ENCODE results near the gene ABCE1.

Gene ABCE1

DNA sequence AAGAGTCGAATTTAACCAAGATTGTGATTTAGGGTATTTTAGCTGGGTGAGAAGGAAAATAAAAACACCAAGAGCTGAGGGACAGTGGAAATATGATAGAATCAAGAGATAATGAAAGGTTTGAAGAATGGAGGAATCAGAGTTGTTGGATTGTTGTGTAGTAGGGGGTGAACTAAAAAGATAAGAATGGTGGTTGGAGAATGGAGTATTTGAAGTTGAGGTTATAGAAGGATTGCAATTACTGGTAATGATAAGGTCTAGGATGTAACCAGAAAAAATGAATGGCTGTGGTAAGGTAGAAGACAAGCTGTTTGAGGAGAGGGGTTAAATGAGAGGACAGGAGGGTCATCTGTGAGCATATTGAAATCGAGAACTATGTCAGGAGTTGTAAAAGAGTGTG, 4.5 kb downstream of the ABCE1 start:
- Histone ChIP-seq H4K91ac (ENCODE audit: low read depth, low read length, poor library complexity) (no peak overlapping the region), H3K23ac (ENCODE audit: low read depth, low read length, poor library complexity) (no peak overlapping the region), H2BK120ac (ENCODE audit: low read depth, low read length) (no peak overlapping the region), H3K14ac (ENCODE audit: low read length) (no peak overlapping the region), H2AFZ (ENCODE audit: low read length) (no peak overlapping the region), H3K79me1 (ENCODE audit: low read depth, low read length) (no peaks in the 10 kb centered on the region), H3K27me3 (ENCODE audit: control insufficient read depth in 3 of 3, insufficient read depth in 3 of 3, low read depth in 1 of 3, low read length in 3 of 3) (no peaks in the 10 kb centered on the region), H2BK5ac (ENCODE audit: low read length) (no peak overlapping the region), H2BK15ac (ENCODE audit: low read length) (no peak overlapping the region), H3K4me3 (ENCODE audit: low read length in 2 of 2) (no peak overlapping the region), H3K9ac (ENCODE audit: low read depth, low read length, poor library complexity) (no peak overlapping the region), H3K36me3 (replicated peaks in 1 of 2; ENCODE audit: control insufficient read depth in 2 of 2, insufficient read depth in 2 of 2, low read length in 2 of 2) (peaks cover 2 to 76% of the 10 kb centered on the region in 2 donors), H3K18ac (ENCODE audit: low read length) (no peak overlapping the region), H2BK12ac (ENCODE audit: low read length) (no peak overlapping the region), H3K27ac (replicated peaks; ENCODE audit: low read length) (no peak overlapping the region), H4K8ac (ENCODE audit: low read depth, low read length) (no peak overlapping the region), H2AK5ac (ENCODE audit: low read depth, low read length) (no peak overlapping the region), H3K4me2 (ENCODE audit: insufficient read depth, low read length, poor library complexity, severe bottlenecking) (no peak overlapping the region), H3K9me3 (replicated peaks in 1 of 2; ENCODE audit: control insufficient read depth in 2 of 2, insufficient read depth in 1 of 2, low read depth in 1 of 2, low read length in 2 of 2) (no peaks in the 10 kb centered on the region), H3K4ac (ENCODE audit: low read length) (no peak overlapping the region), H3K4me1 (ENCODE audit: control insufficient read depth in 2 of 2, insufficient read depth in 1 of 2, low read depth in 1 of 2, low read length in 2 of 2) (no peaks in the 10 kb centered on the region)
- WGBS, 2 donors (ENCODE audit: extremely low coverage in 2 of 2, insufficient read length in 2 of 2, insufficient replicate concordance in 1 of 2): no CpG with 5 or more reads among the region's 2 CpGs
- no peak for DNase-seq (ENCODE audit: low spot score)

DNA sequence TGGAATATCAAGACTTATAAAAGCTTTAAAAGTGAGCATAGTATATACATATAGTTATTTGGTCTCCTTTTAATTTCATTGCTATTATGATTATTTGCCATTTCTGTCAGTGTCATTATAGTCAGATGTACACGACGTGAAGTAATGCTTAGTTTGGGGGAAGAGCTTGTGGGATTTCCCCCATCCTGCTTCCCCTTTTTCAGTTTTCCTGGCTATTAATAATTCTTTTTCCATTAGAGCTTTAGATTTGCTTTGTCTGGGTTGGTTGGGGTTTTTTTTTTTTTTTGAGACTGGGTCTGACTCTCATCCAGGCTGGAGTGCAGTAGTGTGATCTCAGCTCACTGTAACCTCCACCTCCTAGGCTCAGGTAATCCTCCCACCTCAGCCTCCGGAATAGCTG, 5.4 kb downstream of the ABCE1 start:
- no peak overlapping the region for H3K23ac ChIP-seq (ENCODE audit: low read depth, low read length, poor library complexity)
- no peaks in the 10 kb centered on the region for H3K4me1 ChIP-seq (ENCODE audit: control insufficient read depth in 2 of 2, insufficient read depth in 1 of 2, low read depth in 1 of 2, low read length in 2 of 2)
- H3K9ac ChIP-seq (ENCODE audit: low read depth, low read length, poor library complexity): no peak overlapping the region
- H3K27ac ChIP-seq (replicated peaks; ENCODE audit: low read length): no peak overlapping the region
- H3K4me2 ChIP-seq (ENCODE audit: insufficient read depth, low read length, poor library complexity, severe bottlenecking): no peak overlapping the region
- H3K79me1 ChIP-seq (ENCODE audit: low read depth, low read length): no peaks in the 10 kb centered on the region
- no peaks in the 10 kb centered on the region for H3K9me3 ChIP-seq (replicated peaks in 1 of 2; ENCODE audit: control insufficient read depth in 2 of 2, insufficient read depth in 1 of 2, low read depth in 1 of 2, low read length in 2 of 2)
- H2BK12ac ChIP-seq (ENCODE audit: low read length): no peak overlapping the region
- no peak overlapping the region for H2AFZ ChIP-seq (ENCODE audit: low read length)
- no peak for DNase-seq (ENCODE audit: low spot score)
- no peak overlapping the region for H3K4ac ChIP-seq (ENCODE audit: low read length)
- no peaks in the 10 kb centered on the region for H3K27me3 ChIP-seq (ENCODE audit: control insufficient read depth in 3 of 3, insufficient read depth in 3 of 3, low read depth in 1 of 3, low read length in 3 of 3)
- H4K8ac ChIP-seq (ENCODE audit: low read depth, low read length): no peak overlapping the region
- no peak overlapping the region for H4K91ac ChIP-seq (ENCODE audit: low read depth, low read length, poor library complexity)
- H2BK120ac ChIP-seq (ENCODE audit: low read depth, low read length): no peak overlapping the region
- H3K4me3 ChIP-seq (ENCODE audit: low read length in 2 of 2): no peak overlapping the region
- no CpG with 5 or more reads among the region's 3 CpGs for WGBS, 2 donors (ENCODE audit: extremely low coverage in 2 of 2, insufficient read length in 2 of 2, insufficient replicate concordance in 1 of 2)
- no peak overlapping the region for H2AK5ac ChIP-seq (ENCODE audit: low read depth, low read length)
- H3K14ac ChIP-seq (ENCODE audit: low read length): no peak overlapping the region
- H2BK15ac ChIP-seq (ENCODE audit: low read length): no peak overlapping the region
- no peak overlapping the region for H3K18ac ChIP-seq (ENCODE audit: low read length)
- no peak overlapping the region for H2BK5ac ChIP-seq (ENCODE audit: low read length)
- peaks cover 2 to 85% of the 10 kb centered on the region in 2 donors for H3K36me3 ChIP-seq (replicated peaks in 1 of 2; ENCODE audit: control insufficient read depth in 2 of 2, insufficient read depth in 2 of 2, low read length in 2 of 2)

DNA sequence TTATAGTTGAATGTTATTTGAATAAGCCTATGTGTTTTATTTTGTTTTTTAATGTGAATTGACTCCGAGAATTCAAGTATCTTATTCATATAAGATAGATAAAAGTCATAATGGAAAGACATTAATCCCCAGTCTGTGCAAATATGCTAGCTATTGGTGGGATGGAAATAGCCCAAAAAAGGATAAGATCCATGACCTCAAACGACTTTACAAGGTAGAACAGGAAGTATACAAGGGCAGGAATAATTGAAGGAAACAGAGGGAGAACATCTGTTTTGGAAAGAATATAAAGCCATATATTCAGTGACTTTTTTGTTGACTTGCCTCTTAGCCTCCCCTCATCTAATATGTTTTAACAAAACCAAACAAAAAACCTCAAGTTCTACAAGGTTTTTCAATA, 9.0 kb downstream of the ABCE1 start:
- Histone ChIP-seq H2BK15ac (ENCODE audit: low read length) (no peak overlapping the region), H3K79me1 (ENCODE audit: low read depth, low read length) (no peaks in the 10 kb centered on the region), H4K8ac (ENCODE audit: low read depth, low read length) (no peak overlapping the region), H3K9me3 (replicated peaks in 1 of 2; ENCODE audit: control insufficient read depth in 2 of 2, insufficient read depth in 1 of 2, low read depth in 1 of 2, low read length in 2 of 2) (no peaks in the 10 kb centered on the region), H3K4ac (ENCODE audit: low read length) (no peak overlapping the region), H4K91ac (ENCODE audit: low read depth, low read length, poor library complexity) (no peak overlapping the region), H3K18ac (ENCODE audit: low read length) (no peak overlapping the region), H3K36me3 (replicated peaks in 1 of 2; ENCODE audit: control insufficient read depth in 2 of 2, insufficient read depth in 2 of 2, low read length in 2 of 2) (peaks cover 6 to 98% of the 10 kb centered on the region in 2 donors), H2AFZ (ENCODE audit: low read length) (no peak overlapping the region), H3K27ac (replicated peaks; ENCODE audit: low read length) (no peak overlapping the region), H3K27me3 (ENCODE audit: control insufficient read depth in 3 of 3, insufficient read depth in 3 of 3, low read depth in 1 of 3, low read length in 3 of 3) (no peaks in the 10 kb centered on the region), H3K4me3 (ENCODE audit: low read length in 2 of 2) (no peak overlapping the region), H2BK120ac (ENCODE audit: low read depth, low read length) (no peak overlapping the region), H3K4me2 (ENCODE audit: insufficient read depth, low read length, poor library complexity, severe bottlenecking) (no peak overlapping the region), H3K14ac (ENCODE audit: low read length) (no peak overlapping the region), H2BK12ac (ENCODE audit: low read length) (no peak overlapping the region), H3K4me1 (ENCODE audit: control insufficient read depth in 2 of 2, insufficient read depth in 1 of 2, low read depth in 1 of 2, low read length in 2 of 2) (no peaks in the 10 kb centered on the region), H2AK5ac (ENCODE audit: low read depth, low read length) (no peak overlapping the region), H3K9ac (ENCODE audit: low read depth, low read length, poor library complexity) (no peak overlapping the region), H3K23ac (ENCODE audit: low read depth, low read length, poor library complexity) (no peak overlapping the region), H2BK5ac (ENCODE audit: low read length) (no peak overlapping the region)
- DNase-seq (ENCODE audit: low spot score): no peak
- WGBS, 2 donors (ENCODE audit: extremely low coverage in 2 of 2, insufficient read length in 2 of 2, insufficient replicate concordance in 1 of 2): no CpG with 5 or more reads among the region's 2 CpGs

DNA sequence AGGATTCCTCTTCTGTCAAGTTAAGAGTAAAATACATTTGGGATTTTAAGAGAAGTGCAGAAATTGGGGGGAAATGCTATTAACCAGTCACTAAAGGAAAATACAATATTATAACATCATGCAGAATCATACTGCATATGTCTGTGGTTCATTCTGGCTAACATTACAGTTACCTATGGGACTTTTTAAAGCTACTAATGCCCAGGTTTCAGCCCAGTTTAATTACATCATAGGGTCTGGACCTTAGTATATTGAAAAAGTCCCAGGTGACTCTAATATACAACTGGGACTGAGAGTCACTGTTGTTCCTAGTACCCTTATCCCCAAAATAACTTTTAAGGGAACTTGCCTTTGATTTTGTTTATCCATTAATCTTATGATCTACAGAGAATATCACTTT, 10.0 kb downstream of the ABCE1 start:
- Histone ChIP-seq H4K91ac (ENCODE audit: low read depth, low read length, poor library complexity) (no peak overlapping the region), H3K4me1 (ENCODE audit: control insufficient read depth in 2 of 2, insufficient read depth in 1 of 2, low read depth in 1 of 2, low read length in 2 of 2) (no peaks in the 10 kb centered on the region), H3K4me3 (ENCODE audit: low read length in 2 of 2) (no peak overlapping the region), H3K27ac (replicated peaks; ENCODE audit: low read length) (no peak overlapping the region), H2BK15ac (ENCODE audit: low read length) (no peak overlapping the region), H3K14ac (ENCODE audit: low read length) (no peak overlapping the region), H3K36me3 (replicated peaks in 1 of 2; ENCODE audit: control insufficient read depth in 2 of 2, insufficient read depth in 2 of 2, low read length in 2 of 2) (peaks cover 9 to 98% of the 10 kb centered on the region in 2 donors), H3K4ac (ENCODE audit: low read length) (no peak overlapping the region), H4K8ac (ENCODE audit: low read depth, low read length) (no peak overlapping the region), H2AK5ac (ENCODE audit: low read depth, low read length) (no peak overlapping the region), H3K27me3 (ENCODE audit: control insufficient read depth in 3 of 3, insufficient read depth in 3 of 3, low read depth in 1 of 3, low read length in 3 of 3) (no peaks in the 10 kb centered on the region), H3K4me2 (ENCODE audit: insufficient read depth, low read length, poor library complexity, severe bottlenecking) (no peak overlapping the region), H3K79me1 (ENCODE audit: low read depth, low read length) (no peaks in the 10 kb centered on the region), H2BK5ac (ENCODE audit: low read length) (no peak overlapping the region), H3K18ac (ENCODE audit: low read length) (no peak overlapping the region), H3K23ac (ENCODE audit: low read depth, low read length, poor library complexity) (no peak overlapping the region), H2AFZ (ENCODE audit: low read length) (no peak overlapping the region), H3K9me3 (replicated peaks in 1 of 2; ENCODE audit: control insufficient read depth in 2 of 2, insufficient read depth in 1 of 2, low read depth in 1 of 2, low read length in 2 of 2) (no peaks in the 10 kb centered on the region), H2BK120ac (ENCODE audit: low read depth, low read length) (no peak overlapping the region), H3K9ac (ENCODE audit: low read depth, low read length, poor library complexity) (no peak overlapping the region), H2BK12ac (ENCODE audit: low read length) (no peak overlapping the region)
- no peak for DNase-seq (ENCODE audit: low spot score)
